ENCODE data around the gene FHIP2A.
"Not testable (repeated sequence)": the region's sequence is repeated elsewhere in the genome, so short reads cannot be mapped to it uniquely, and the experiment has no call there.

FHIP2A gene

DNA sequence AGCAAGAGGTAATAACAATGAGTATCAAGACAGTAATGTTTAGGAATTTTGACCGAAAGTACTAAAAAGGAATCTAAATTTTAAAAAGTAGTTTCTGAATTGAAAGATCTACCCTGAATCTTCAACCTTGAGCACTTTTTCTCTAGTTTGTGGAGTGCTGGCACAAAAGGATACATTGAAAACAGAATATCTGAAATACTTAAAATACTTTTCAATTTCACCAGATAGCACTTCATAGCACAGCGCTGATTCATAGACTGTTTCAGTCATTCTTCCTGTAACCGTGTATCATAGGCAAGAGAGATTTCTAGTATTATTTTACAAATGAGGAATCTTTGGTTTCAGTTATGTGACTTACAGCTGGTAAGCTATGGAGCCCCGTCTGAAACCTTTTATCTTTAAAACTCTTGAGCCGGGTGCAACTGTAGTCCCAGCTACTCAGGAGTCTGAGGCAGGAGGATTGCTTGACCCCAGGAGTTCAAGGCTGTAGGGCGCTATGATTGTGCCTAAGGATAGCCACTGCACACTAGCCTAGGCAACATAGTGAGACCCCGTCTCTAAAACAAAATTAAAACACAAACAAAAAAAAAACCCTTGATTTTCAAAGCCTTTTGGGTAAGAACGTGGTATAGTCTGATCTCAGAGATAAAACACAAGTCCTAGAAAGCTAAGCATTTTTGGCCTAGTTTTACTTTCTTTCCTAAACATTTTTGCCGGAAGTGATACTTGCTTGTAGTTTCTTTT lies 35.1 kb downstream of the FHIP2A start:
- Mint-ChIP-seq H3K4me3 (no peak overlapping the region), H3K27ac (no peak overlapping the region), H3K9me3 (no peaks in the 10 kb centered on the region), H3K36me3 (peaks cover 32% of the 10 kb centered on the region), H3K27me3 (no peaks in the 10 kb centered on the region), H3K4me1 (no peaks in the 10 kb centered on the region)
- ATAC-seq (ENCODE audit: low read depth), result no peak
- no peak for DNase-seq (ENCODE audit: low spot score in 2 of 2)

DNA sequence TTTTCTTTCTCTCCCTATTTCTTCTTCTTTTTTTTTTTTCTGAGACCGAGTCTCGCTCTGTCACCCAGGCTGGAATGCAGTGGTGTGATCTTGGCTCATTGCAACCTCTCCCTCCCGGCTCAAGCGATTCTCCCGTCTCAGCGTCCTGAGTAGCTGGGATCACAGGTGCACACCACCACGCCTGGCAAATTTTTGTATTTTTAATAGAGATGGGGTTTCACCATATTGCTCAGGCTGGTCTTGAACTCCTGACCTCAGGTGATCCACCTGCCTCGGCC lies 35.6 kb downstream of the FHIP2A start:
- not testable (repeated sequence) for DNase-seq (ENCODE audit: low spot score in 2 of 2); H3K4me3 Mint-ChIP-seq; H3K27me3 Mint-ChIP-seq; H3K4me1 Mint-ChIP-seq; ATAC-seq (ENCODE audit: low read depth); H3K9me3 Mint-ChIP-seq
- Mint-ChIP-seq H3K27ac (peak overlapping the region; percentile 15), H3K36me3 (peaks cover 29% of the 10 kb centered on the region)

DNA sequence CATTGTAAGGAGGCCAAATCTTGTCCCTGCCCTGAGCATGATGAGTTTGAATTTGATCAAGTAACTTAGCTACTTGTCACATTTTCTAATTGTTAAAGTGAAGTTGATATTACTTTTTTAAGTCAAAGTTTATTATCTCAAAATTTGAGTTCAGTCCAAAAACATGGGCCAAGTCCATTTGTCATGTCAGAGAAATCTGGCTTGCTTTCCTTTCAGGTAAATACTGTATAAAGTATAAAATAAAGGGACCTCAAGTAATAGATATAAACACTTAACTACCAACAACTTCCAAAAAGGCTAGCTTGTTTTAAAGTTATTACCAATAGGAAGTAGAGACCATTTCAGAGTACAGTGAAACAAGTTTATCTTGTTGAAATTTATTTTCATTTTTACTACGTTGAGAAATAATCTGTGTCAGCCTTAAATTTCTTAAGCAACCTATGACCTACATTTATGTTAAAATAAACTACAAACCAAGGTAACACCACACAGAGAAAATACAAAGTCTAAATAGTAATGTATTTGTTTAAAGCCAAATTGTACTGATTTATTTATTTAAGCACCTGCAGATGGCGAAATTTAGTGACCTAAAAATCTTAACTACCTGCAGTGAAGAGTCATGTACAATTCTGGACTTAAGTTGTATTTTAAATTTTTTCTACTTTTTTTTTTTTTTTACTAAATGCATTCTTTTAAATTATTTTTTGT lies 36.5 kb downstream of the FHIP2A start:
- peak overlapping the region; percentile 15 for H3K27ac Mint-ChIP-seq
- no peaks in the 10 kb centered on the region for H3K27me3 Mint-ChIP-seq
- H3K4me1 Mint-ChIP-seq, result no peaks in the 10 kb centered on the region
- DNase-seq (ENCODE audit: low spot score in 2 of 2), result no peak
- no peak overlapping the region for H3K4me3 Mint-ChIP-seq
- H3K36me3 Mint-ChIP-seq, result peaks cover 28% of the 10 kb centered on the region
- no peak for ATAC-seq (ENCODE audit: low read depth)
- H3K9me3 Mint-ChIP-seq, result no peaks in the 10 kb centered on the region

DNA sequence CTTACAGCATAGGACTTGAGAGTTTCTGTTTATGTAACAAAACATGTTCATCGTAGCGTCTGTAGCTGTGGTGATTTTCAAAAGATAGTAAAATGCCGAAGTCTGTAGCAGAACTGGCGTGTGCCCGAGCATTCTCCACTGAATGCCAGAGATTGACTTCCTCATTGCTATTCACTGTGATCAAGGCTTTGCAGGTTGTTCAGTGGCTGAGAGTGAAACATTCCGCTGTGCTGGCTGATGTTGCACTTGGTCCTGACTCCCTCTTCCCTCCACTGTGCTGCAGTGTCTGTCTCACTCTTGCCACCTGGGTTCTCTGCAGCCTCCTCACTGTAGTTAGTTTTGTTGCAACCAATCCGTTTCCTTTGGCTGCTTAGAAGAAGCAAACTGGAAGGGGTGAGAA lies 37.6 kb downstream of the FHIP2A start:
- ATAC-seq (ENCODE audit: low read depth) (no peak), DNase-seq (ENCODE audit: low spot score in 2 of 2) (no peak)
- Mint-ChIP-seq H3K4me3 (no peak overlapping the region), H3K36me3 (peaks cover 29% of the 10 kb centered on the region), H3K4me1 (no peaks in the 10 kb centered on the region), H3K9me3 (no peaks in the 10 kb centered on the region), H3K27ac (no peak overlapping the region), H3K27me3 (no peaks in the 10 kb centered on the region)

DNA sequence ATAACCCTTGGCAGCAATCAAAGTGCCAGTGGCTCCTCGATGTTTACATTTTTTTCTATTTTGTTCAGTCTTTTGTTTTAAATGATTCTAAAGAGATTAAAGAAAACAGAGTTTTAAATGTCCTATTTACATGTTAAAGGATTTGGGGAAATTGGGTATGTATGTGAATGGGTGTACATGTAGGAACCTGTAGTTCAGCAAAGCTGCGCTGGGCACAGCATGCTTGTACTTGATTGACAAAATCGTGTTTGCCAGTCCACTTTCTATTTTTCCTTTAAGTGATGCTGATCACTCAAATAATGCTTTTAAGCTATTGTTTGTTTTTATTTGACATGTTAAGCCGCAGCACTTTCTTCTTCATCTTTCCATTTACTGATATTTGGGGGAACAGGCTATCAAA lies 40.9 kb downstream of the FHIP2A start:
- no peaks in the 10 kb centered on the region for H3K27me3 Mint-ChIP-seq
- peaks cover 31% of the 10 kb centered on the region for H3K36me3 Mint-ChIP-seq
- ATAC-seq (ENCODE audit: low read depth) (no peak), DNase-seq (ENCODE audit: low spot score in 2 of 2) (no peak)
- H3K4me1 Mint-ChIP-seq, result no peaks in the 10 kb centered on the region
- no peak overlapping the region for H3K27ac Mint-ChIP-seq
- no peak overlapping the region for H3K4me3 Mint-ChIP-seq
- no peaks in the 10 kb centered on the region for H3K9me3 Mint-ChIP-seq

DNA sequence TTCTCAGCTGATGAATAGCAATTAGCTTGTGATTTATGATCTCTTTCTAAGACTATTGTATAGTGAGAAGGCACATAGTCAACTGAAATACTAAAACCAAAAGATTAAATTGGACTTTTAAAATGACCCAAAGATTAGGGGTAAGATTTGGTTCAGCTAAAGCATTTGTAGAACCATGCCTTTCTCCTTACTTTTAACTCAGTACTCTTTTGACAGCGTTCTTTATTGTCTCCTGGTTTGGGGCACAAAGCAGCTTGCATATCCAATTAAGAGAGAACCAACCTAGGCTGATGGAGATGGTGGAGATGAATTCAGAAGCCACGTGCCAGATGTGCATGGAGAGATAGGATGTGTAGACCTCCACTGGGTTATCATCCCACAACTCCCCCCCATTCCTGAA lies 45.8 kb downstream of the FHIP2A start:
- H3K4me1 Mint-ChIP-seq, result no peaks in the 10 kb centered on the region
- no peak overlapping the region for H3K4me3 Mint-ChIP-seq
- DNase-seq (ENCODE audit: low spot score in 2 of 2) (no peak), ATAC-seq (ENCODE audit: low read depth) (no peak)
- no peaks in the 10 kb centered on the region for H3K27me3 Mint-ChIP-seq
- peaks cover 19% of the 10 kb centered on the region for H3K36me3 Mint-ChIP-seq
- no peak overlapping the region for H3K27ac Mint-ChIP-seq
- no peaks in the 10 kb centered on the region for H3K9me3 Mint-ChIP-seq

DNA sequence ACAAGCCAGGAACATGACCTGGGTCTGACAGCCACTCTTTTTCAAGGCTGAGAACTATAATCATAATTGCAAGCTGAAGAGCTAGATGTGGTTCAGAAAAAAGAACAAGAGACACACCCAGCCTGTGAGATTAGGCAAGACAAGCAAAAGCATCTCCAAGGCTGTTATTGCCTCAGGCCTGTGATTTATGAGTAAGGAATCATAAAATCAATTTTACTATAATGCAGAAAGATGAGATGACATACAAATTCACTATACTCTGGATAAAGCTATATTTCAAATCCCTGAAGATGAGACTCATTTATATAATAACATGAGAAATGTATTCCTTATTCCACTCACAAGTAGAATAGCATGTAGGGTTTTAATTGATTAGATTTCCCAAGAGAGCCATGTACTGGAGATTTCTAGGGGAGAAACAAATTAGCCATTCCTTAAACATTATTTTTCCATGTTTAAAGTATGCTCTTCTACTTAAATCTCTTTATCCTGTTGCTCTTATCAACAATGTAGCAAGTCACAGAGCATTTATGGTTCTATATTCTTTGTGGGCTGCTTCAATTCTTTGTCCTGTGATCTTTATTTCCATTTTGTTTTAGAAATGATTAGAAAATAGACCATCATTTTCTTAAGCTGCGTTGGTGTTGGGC lies 47.4 kb downstream of the FHIP2A start:
- Mint-ChIP-seq H3K4me3 (no peak overlapping the region), H3K27me3 (peaks cover 2% of the 10 kb centered on the region), H3K27ac (no peak overlapping the region), H3K9me3 (no peaks in the 10 kb centered on the region), H3K4me1 (no peaks in the 10 kb centered on the region), H3K36me3 (peaks cover 12% of the 10 kb centered on the region)
- DNase-seq (ENCODE audit: low spot score in 2 of 2), result no peak
- ATAC-seq (ENCODE audit: low read depth), result no peak

DNA sequence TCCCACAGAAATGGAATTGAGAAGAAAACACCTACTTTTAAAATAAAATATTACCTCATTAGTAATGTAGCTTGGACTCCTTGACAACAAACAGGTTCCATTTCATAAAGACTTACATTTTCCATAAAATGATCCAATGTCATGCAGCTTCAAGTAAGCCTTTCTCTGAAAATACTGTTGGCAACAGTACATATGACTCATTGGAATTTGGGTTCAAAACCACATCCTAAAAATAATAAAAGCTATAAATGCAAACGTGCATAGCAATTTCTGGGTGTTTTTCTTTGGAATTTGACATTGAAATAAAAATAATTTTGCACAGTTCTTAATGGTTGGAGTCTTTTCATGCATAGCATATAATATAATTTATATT lies 47.9 kb downstream of the FHIP2A start:
- H3K27ac Mint-ChIP-seq, result no peak overlapping the region
- DNase-seq (ENCODE audit: low spot score in 2 of 2), result no peak
- H3K9me3 Mint-ChIP-seq, result no peaks in the 10 kb centered on the region
- H3K36me3 Mint-ChIP-seq, result peaks cover 9% of the 10 kb centered on the region
- H3K27me3 Mint-ChIP-seq, result peaks cover 2% of the 10 kb centered on the region
- H3K4me1 Mint-ChIP-seq, result no peaks in the 10 kb centered on the region
- no peak overlapping the region for H3K4me3 Mint-ChIP-seq
- no peak for ATAC-seq (ENCODE audit: low read depth)

DNA sequence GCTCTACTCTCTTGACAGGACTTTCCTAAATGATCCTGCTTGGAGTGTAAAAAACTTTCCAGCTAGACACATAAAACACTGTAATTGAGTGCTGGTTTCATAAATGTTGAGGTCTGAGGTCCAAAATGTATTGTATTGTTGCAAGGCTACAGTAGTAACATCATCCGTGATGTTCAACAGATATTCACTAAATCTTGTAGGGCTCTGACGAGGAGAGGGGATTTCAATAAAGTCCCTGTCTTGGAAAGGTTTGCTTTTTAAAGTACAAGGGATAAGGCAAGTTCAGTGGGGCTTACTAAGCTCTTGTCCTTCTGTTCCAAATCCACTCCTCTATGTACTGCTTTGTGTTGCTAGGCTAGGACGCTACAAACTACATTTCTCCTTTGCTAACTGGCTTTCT lies 48.9 kb downstream of the FHIP2A start:
- peaks cover 5% of the 10 kb centered on the region for H3K4me1 Mint-ChIP-seq
- no peak overlapping the region for H3K4me3 Mint-ChIP-seq
- DNase-seq (ENCODE audit: low spot score in 2 of 2), result no peak
- H3K9me3 Mint-ChIP-seq, result no peaks in the 10 kb centered on the region
- peaks cover 7% of the 10 kb centered on the region for H3K27me3 Mint-ChIP-seq
- no peak for ATAC-seq (ENCODE audit: low read depth)
- peaks cover 4% of the 10 kb centered on the region for H3K36me3 Mint-ChIP-seq
- no peak overlapping the region for H3K27ac Mint-ChIP-seq

DNA sequence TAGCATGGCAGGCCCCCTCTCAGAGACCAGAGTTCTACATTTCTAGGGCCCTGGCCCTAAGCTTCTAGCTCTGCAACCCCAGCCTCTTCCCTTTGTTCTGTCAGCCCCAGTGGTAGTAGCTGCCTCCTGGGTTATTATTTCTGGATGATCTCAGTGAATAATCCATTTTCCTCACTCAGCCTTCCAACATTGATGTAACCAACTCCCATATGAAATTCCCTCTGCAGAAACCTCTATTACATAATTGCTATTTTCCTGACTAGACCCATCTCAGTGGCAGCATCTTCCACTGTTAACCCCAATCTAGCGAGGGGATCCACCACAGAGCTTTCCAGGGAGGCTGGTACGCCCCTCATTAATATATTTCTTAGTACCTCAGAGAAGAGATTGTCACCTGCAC lies 49.8 kb downstream of the FHIP2A start:
- ATAC-seq (ENCODE audit: low read depth) (no peak), DNase-seq (ENCODE audit: low spot score in 2 of 2) (no peak)
- no peak overlapping the region for H3K27ac Mint-ChIP-seq
- no peaks in the 10 kb centered on the region for H3K9me3 Mint-ChIP-seq
- no peak overlapping the region for H3K4me3 Mint-ChIP-seq
- H3K4me1 Mint-ChIP-seq, result peaks cover 5% of the 10 kb centered on the region
- peaks cover 14% of the 10 kb centered on the region for H3K27me3 Mint-ChIP-seq
- H3K36me3 Mint-ChIP-seq, result peaks cover under 1% of the 10 kb centered on the region
